ENCODE measurements around the gene NRXN3. TPM values are rescaled to one million over a fixed set of nuclear protein-coding genes. Genes with fewer than 3 reads are reported as not detected.

NRXN3 gene
- total RNA-seq, 2 experiments from 2014 or later: not detected

GRCh38 chr14:79629411-79630287 is 1459.5 kb downstream of the NRXN3 start:
- no TSS peak for BruUV-seq (replicated peaks)
- CTCF ChIA-PET (ENCODE audit: unreplicated experiment): no interaction called here

GRCh38 chr14:79630288-79630960 is 1460.3 kb downstream of the NRXN3 start:
- H3K4me3 ChIP-seq (ENCODE audit: low read depth, low read length, poor library complexity, severe bottlenecking): no peak overlapping the region
- H3K4me2 ChIP-seq (ENCODE audit: low read length): no peak overlapping the region
- BruUV-seq (replicated peaks): no TSS peak
- no peak overlapping the region for H2AFZ ChIP-seq (ENCODE audit: low read length)
- DNase-seq (ENCODE audit: low spot score): no peak
- H3K79me2 ChIP-seq (ENCODE audit: insufficient read depth, low read depth, low read length): no peaks in the 10 kb centered on the region
- intact Hi-C loops (cut with micrococcal nuclease; ENCODE audit: unreplicated experiment): no loop called here
- H3K36me3 ChIP-seq (ENCODE audit: insufficient read depth, low read length): no peaks in the 10 kb centered on the region
- no peaks in the 10 kb centered on the region for H3K9me2 ChIP-seq (ENCODE audit: insufficient read depth, low read length)
- H3K27ac ChIP-seq (ENCODE audit: low read depth, low read length, poor library complexity, severe bottlenecking): no peak overlapping the region
- H4K20me1 ChIP-seq (ENCODE audit: insufficient read depth, low read length): no peaks in the 10 kb centered on the region
- TF ChIP-seq EZH2phosphoT487 (IDR thresholded peaks at IDR 0.05; ENCODE audit: borderline replicate concordance, low read depth, low read length): no peak
- TF ChIP-seq, protein P1, sequence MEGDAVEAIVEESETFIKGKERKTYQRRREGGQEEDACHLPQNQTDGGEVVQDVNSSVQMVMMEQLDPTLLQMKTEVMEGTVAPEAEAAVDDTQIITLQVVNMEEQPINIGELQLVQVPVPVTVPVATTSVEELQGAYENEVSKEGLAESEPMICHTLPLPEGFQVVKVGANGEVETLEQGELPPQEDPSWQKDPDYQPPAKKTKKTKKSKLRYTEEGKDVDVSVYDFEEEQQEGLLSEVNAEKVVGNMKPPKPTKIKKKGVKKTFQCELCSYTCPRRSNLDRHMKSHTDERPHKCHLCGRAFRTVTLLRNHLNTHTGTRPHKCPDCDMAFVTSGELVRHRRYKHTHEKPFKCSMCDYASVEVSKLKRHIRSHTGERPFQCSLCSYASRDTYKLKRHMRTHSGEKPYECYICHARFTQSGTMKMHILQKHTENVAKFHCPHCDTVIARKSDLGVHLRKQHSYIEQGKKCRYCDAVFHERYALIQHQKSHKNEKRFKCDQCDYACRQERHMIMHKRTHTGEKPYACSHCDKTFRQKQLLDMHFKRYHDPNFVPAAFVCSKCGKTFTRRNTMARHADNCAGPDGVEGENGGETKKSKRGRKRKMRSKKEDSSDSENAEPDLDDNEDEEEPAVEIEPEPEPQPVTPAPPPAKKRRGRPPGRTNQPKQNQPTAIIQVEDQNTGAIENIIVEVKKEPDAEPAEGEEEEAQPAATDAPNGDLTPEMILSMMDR (conservative IDR thresholded peaks at IDR 0.05; ENCODE audit: low read length): no peak
- H3K9me3 ChIP-seq (ENCODE audit: low read length): no peaks in the 10 kb centered on the region
- ChIA-PET POLR2A (interaction anchor here (0.8 kb wide), 1 partner anchor 41 kb away, joined by 3 read pairs; no protein-coding TSS in a partner anchor), CTCF (ENCODE audit: unreplicated experiment) (no interaction called here)
- H3K4me1 ChIP-seq (ENCODE audit: insufficient read depth, low read length, poor library complexity, severe bottlenecking): no peaks in the 10 kb centered on the region

More at GRCh38 chr14:79629411-79630287, 1459.5 kb downstream of the NRXN3 start:
- Histone ChIP-seq H3K36me3 (ENCODE audit: insufficient read depth, low read length) (no peaks in the 10 kb centered on the region), H3K9me3 (ENCODE audit: low read length) (no peaks in the 10 kb centered on the region), H3K27ac (ENCODE audit: low read depth, low read length, poor library complexity, severe bottlenecking) (no peak overlapping the region), H3K9me2 (ENCODE audit: insufficient read depth, low read length) (no peaks in the 10 kb centered on the region), H3K4me2 (ENCODE audit: low read length) (no peak overlapping the region), H3K79me2 (ENCODE audit: insufficient read depth, low read depth, low read length) (no peaks in the 10 kb centered on the region), H2AFZ (ENCODE audit: low read length) (no peak overlapping the region), H3K4me1 (ENCODE audit: insufficient read depth, low read length, poor library complexity, severe bottlenecking) (no peaks in the 10 kb centered on the region), H4K20me1 (ENCODE audit: insufficient read depth, low read length) (no peaks in the 10 kb centered on the region), H3K4me3 (ENCODE audit: low read depth, low read length, poor library complexity, severe bottlenecking) (no peak overlapping the region)
- DNase-seq (ENCODE audit: low spot score): no peak
- POLR2A ChIA-PET: interaction anchor here (0.7 kb wide), 1 partner anchor 14 kb away, joined by 3 read pairs; no protein-coding TSS in a partner anchor
- TF ChIP-seq EZH2phosphoT487 (IDR thresholded peaks at IDR 0.05; ENCODE audit: borderline replicate concordance, low read depth, low read length): no peak
- TF ChIP-seq, protein P1 (conservative IDR thresholded peaks at IDR 0.05; ENCODE audit: low read length): no peak
- intact Hi-C loops (cut with micrococcal nuclease; ENCODE audit: unreplicated experiment): no loop called here
